ENCODE results near the gene PIGM. TPM values are rescaled to one million over a fixed set of nuclear protein-coding genes. Genes with fewer than 3 reads are reported as not detected.

The PIGM gene
- total RNA-seq, 2 donors from 2014 or later, result 2.7 to 3.0 TPM

Other genes with a start within 250 kb of the PIGM start
- under 1 TPM; 0.27 to 0.81 TPM for gene FCRL6, start 229.6 kb downstream of the PIGM start, total RNA-seq
- under 1 TPM in 1 of 2 donors, not detected in 1; 0.44 TPM for gene SLAMF8, start 205.1 kb downstream of the PIGM start, total RNA-seq
- gene VSIG8, start 169.3 kb downstream of the PIGM start, total RNA-seq, result not detected
- gene CFAP45, start 131.8 kb downstream of the PIGM start, total RNA-seq, result 1 to 10 TPM; 4.6 to 6.3 TPM
- 100 to 1,000 TPM; 515 to 717 TPM for gene TAGLN2, start 106.5 kb downstream of the PIGM start, total RNA-seq
- under 1 TPM in 1 of 2 donors, not detected in 1; 0.07 TPM for gene IGSF9, start 86.4 kb downstream of the PIGM start, total RNA-seq
- gene SLAMF9, start 77.8 kb downstream of the PIGM start, total RNA-seq, result not detected
- gene KCNJ10, start 38.2 kb upstream of the PIGM start, total RNA-seq, result not detected
- not detected for gene KCNJ9, start 49.5 kb upstream of the PIGM start, total RNA-seq
- gene IGSF8, start 66.6 kb upstream of the PIGM start, total RNA-seq, result 10 to 100 TPM; 29.3 to 36.8 TPM
- gene ATP1A2, start 83.8 kb upstream of the PIGM start, total RNA-seq, result not detected
- under 1 TPM in 1 of 2 donors, not detected in 1; 0.27 TPM for gene ATP1A4, start 119.6 kb upstream of the PIGM start, total RNA-seq
- gene CASQ1, start 158.6 kb upstream of the PIGM start, total RNA-seq, result not detected
- gene PEA15, start 173.4 kb upstream of the PIGM start, total RNA-seq, result 10 to 100 TPM; 19.6 to 21.6 TPM
- gene DCAF8, start 230.6 kb upstream of the PIGM start, total RNA-seq, result 100 to 1,000 TPM; 167 to 178 TPM

All from T-helper 17 cell (primary cell).